AG04450 (cell line): Measurements from ENCODE around the gene OR2B2. TPM values are rescaled to one million over a fixed set of nuclear protein-coding genes. Genes with fewer than 3 reads are reported as not detected.

Experiments
- CTCF ChIA-PET: fragments of 300-600, 350-600 bp; formaldehyde crosslinking; extraction: SDS; loops from one replicate; lab custom pipeline; 2022; ENCODE audit warnings: antibody characterized with exemption, inconsistent platforms; lab: Charles Lee
- POLR2A ChIA-PET: fragments of 350-600 bp; formaldehyde crosslinking; extraction: SDS; loops from one replicate; lab custom pipeline; 2021; ENCODE audit warnings: antibody characterized with exemption, inconsistent platforms; lab: Yijun Ruan, JAX
- DNase-seq: peaks from one replicate; pipeline ENCODE4 v3.0.0-alpha.2; 2011; ENCODE audit warnings: low read depth, low spot score
- H3K27ac ChIP-seq: one replicate; pipeline ENCODE4 v1.5.1; 2012; ENCODE audit warnings: low read depth, low read length, control low read depth
- H3K27me3 ChIP-seq: one replicate; pipeline ENCODE4 v1.6.0; 2012; ENCODE audit warnings: low read length; ENCODE audit not compliant: control insufficient read depth, insufficient read depth
- H3K4me3 ChIP-seq: 2 replicates; pipeline ENCODE4 v1.5.1; 2011; ENCODE audit warnings: mild to moderate bottlenecking, low read depth, low read length, control low read depth
- H3K9me3 ChIP-seq: 2 replicates; pipeline ENCODE4 v1.5.1; 2012; ENCODE audit warnings: low read length; ENCODE audit not compliant: control insufficient read depth, insufficient read depth
- CTCF ChIP-seq: IDR thresholded peaks from 2 replicates; pipeline ENCODE4 v1.5.1; 2011; ENCODE audit warnings: low read depth, low read length, control low read depth, inconsistent platforms
- polyA plus RNA-seq: library from polyadenylated mRNA; depleted of rRNA; stranded (reverse); fragments of >200 nt; gene quantifications from 2 replicates; pipeline ENCODE4 v1.2.3, GENCODE V29; 2011; rRNA removed
- small RNA-seq: library from RNA; depleted of rRNA; stranded (forward); fragments of <200 nt; gene quantifications from one replicate; pipeline ENCODE3, GENCODE V24; 2012; ENCODE audit warnings: low read depth; ENCODE audit not compliant: insufficient read length

The OR2B2 gene
- polyA plus RNA-seq, 1 experiment, result not detected

DNA sequence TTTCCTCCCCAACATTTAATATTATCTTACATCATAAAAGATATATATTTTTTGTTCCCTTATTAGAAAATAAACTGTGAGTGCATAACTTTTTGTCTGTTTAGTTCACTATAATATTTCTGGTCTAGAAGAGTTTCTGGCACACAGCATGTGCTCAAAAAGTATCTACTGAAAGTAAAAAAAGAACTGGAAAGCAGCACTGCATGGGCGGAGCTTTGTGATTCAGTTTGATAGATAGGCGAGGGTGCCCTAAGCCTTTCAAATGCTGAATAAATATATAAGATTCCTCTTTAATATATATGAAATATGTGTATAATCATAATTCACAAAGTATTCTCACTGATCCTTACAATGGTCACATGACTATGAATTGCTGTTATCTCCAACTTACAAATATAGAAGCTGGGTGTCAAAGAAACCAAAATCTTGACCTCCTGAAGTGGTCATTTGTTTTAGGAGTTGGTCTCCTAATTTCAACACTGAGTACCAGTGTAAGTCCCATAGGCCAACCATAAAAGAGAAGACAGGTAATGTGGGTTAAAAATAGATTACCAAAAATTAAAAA, 50.8 kb downstream of the OR2B2 start:
- Histone ChIP-seq H3K4me3 (no peak overlapping the region), H3K27me3 (no peaks in the 10 kb centered on the region), H3K27ac (no peak overlapping the region), H3K9me3 (no peaks in the 10 kb centered on the region)
- CTCF ChIA-PET, result no interaction called here
- TF ChIP-seq CTCF, result no peak
- POLR2A ChIA-PET, result no interaction called here
- no peak for DNase-seq

Small RNA genes lying within 50 kb of the gene (small RNA-seq; reads per million reads assigned to genes)
- gene RNU7-26P, result not detected

Other genes starting within 250 kb of the OR2B2 start
- gene OR2B6, start 44.8 kb upstream of the OR2B2 start, polyA plus RNA-seq, result 0.09 TPM in 1 of 2 replicates, not detected in the other
- gene ZNF165, start 168.2 kb upstream of the OR2B2 start, polyA plus RNA-seq, result 0.14 and 0.15 TPM in 2 replicates
- gene ZSCAN16, start 212.2 kb upstream of the OR2B2 start, polyA plus RNA-seq, result 2.7 and 3.2 TPM in 2 replicates
- 11.5 and 15.0 TPM in 2 replicates for gene ZKSCAN8, start 229.5 kb upstream of the OR2B2 start, polyA plus RNA-seq